Esophagus (tissue), 2 donors: Measurements from ENCODE around the gene MATK. TPM values are rescaled to one million over a fixed set of nuclear protein-coding genes. Genes with fewer than 3 reads are reported as not detected.

Experiments
- H3K27ac ChIP-seq, 2 donors: one replicate each; pipeline ENCODE4 v1.5.1; 2013; ENCODE audit warnings: low read depth in 2 of 2, mild to moderate bottlenecking in 2 of 2, inconsistent platforms in 1 of 2, low read length in 1 of 2, moderate library complexity in 1 of 2
- H3K27me3 ChIP-seq, 2 donors: one replicate each; pipeline ENCODE4 v1.6.1; 2013; ENCODE audit warnings: low read length in 2 of 2, control low read depth in 1 of 2, mild to moderate bottlenecking in 1 of 2; ENCODE audit not compliant: insufficient read depth in 2 of 2, control insufficient read depth in 1 of 2
- H3K36me3 ChIP-seq, 2 donors: one replicate each; pipeline ENCODE4 v1.6.1; 2013; ENCODE audit warnings: low read length in 1 of 2; ENCODE audit not compliant: control insufficient read depth in 2 of 2, insufficient read depth in 2 of 2
- H3K4me1 ChIP-seq, 2 donors: one replicate each; pipeline ENCODE4 v1.6.1; 2013; ENCODE audit warnings: low read length in 1 of 2; ENCODE audit not compliant: control insufficient read depth in 2 of 2, insufficient read depth in 2 of 2
- H3K4me3 ChIP-seq, 2 donors: one replicate each; pipeline ENCODE4 v1.5.1; 2013; ENCODE audit warnings: low read length in 2 of 2, mild to moderate bottlenecking in 2 of 2, low read depth in 1 of 2, moderate library complexity in 1 of 2
- H3K9me3 ChIP-seq, 2 donors: one replicate each; pipeline ENCODE4 v1.6.1; 2013; ENCODE audit warnings: mild to moderate bottlenecking in 2 of 2, low read depth in 1 of 2, low read length in 1 of 2, moderate library complexity in 1 of 2; ENCODE audit not compliant: control insufficient read depth in 2 of 2, insufficient read depth in 1 of 2
- WGBS, 2 donors: extraction: QIAGEN DNeasy Blood & Tissue Kit; methylation state at CpG; one replicate each; pipeline ENCODE4 v1.1.7; 2013; 5-methylcytosine and 5-hydroxymethylcytosine counted together
- polyA plus RNA-seq, 2 donors: library from polyadenylated mRNA; stranded (reverse); fragments of 200-250 nt; gene quantifications; one replicate each; pipeline ENCODE4 v1.2.3, GENCODE V29; 2013
- donor health status: healthy with polysubstance abuse.
- donor health status: Bipolar disorder and iron deficiency.

Gene MATK
- polyA plus RNA-seq, 2 donors: 2.4 to 2.6 TPM

DNA sequence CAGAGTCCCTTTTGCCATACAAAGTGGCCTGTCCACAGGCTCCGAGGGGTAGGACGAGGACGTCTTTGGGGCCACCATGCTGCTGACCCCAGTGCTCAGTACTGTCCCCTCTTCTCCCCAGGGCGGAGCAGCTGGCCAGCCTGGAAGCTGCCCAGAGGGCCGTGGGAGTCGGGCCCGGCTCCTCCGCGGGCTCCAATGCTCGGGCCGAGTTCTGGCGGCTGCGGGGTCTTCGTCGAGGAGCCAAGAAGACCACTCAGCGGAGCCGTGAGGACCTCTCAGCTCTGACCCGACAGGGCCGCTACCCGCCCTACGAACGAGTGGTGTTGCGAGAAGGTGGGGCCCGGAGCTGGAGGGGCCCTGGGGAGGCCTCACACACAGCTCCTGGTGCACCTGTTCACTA lies 45.8 kb downstream of the MATK start:
- H3K36me3 ChIP-seq: peaks cover 0 to 19% of the 10 kb centered on the region in 2 donors
- WGBS, 2 donors: 92 to 97% methylated on average over 23 to 24 of the region's 24 CpGs

DNA sequence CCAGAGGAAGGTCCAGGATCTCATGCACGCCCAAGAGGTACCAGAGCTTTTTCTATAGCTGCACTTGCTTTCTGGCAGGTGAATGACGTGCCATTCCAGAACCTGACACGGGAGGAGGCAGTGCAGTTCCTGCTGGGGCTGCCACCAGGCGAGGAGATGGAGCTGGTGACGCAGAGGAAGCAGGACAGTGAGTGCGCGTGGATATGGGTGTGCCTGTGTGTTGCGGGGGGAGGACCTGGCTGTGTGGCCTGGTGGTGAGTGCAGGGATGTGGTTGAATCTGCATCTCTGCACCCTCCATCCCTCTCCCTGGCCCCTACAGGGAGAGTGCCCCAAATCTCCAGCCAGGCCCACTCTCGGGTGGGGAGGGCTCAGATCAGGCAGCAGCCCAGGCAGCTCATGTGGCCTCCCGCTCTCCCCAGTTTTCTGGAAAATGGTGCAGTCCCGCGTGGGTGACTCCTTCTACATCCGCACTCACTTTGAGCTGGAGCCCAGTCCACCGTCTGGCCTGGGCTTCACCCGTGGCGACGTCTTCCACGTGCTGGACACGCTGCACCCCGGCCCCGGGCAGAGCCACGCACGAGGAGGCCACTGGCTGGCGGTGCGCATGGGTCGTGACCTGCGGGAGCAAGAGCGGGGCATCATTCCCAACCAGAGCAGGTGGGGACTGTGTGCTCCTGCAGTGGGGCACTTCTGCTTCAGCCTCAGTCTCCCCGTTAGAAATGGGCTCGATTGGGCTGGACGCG lies 47.5 kb downstream of the MATK start:
- H3K27me3 ChIP-seq: no peaks in the 10 kb centered on the region
- 88 to 94% methylated on average over 32 of the region's 32 CpGs for WGBS, 2 donors
- no peaks in the 10 kb centered on the region for H3K9me3 ChIP-seq
- no peak overlapping the region for H3K27ac ChIP-seq
- no peaks in the 10 kb centered on the region for H3K4me1 ChIP-seq
- H3K36me3 ChIP-seq: peaks cover 0 to 23% of the 10 kb centered on the region in 2 donors
- no peak overlapping the region for H3K4me3 ChIP-seq

More for the DNA sequence above, 45.8 kb downstream of the MATK start:
- no peak overlapping the region for H3K4me3 ChIP-seq
- no peaks in the 10 kb centered on the region for H3K27me3 ChIP-seq
- no peak overlapping the region for H3K27ac ChIP-seq
- no peaks in the 10 kb centered on the region for H3K9me3 ChIP-seq
- H3K4me1 ChIP-seq: no peaks in the 10 kb centered on the region

DNA sequence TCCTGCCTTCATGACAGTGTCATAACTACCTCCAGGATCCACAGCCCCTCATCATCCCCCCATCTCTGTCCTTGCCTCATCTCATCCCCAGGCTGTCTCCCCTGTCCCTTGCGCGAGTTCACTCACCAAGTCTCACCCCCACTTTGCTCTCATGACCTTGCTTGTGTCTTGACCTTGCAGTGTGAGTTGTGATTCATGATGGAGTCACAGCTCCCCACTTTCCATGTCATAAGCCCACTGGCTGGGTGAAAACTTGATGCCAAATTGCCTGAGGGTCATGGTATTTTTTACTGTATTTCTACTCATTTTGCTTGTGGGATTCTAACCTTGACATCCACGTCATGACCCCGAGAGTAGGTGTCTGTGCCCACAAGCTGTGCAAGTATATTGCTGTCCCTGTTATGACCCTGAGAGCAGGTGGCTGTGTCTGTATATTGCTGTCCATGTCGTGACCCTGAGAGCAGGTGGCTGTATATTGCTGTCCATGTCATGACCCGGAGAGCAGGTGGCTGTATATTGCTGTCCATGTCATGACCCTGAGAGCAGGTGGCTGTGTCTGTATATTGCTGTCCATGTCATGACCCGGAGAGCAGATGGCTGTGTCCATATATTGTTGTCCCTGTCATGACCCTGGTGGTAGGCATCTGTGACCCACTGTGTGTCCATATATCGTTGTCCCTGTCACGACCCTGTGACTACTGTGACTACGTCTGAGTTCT lies 48.5 kb downstream of the MATK start:
- Histone ChIP-seq H3K27ac (no peak overlapping the region), H3K4me3 (no peak overlapping the region), H3K27me3 (no peaks in the 10 kb centered on the region), H3K9me3 (no peaks in the 10 kb centered on the region), H3K36me3 (peaks cover 0 to 23% of the 10 kb centered on the region in 2 donors), H3K4me1 (no peaks in the 10 kb centered on the region)
- 89 to 91% methylated on average over 10 of the region's 10 CpGs for WGBS, 2 donors

DNA sequence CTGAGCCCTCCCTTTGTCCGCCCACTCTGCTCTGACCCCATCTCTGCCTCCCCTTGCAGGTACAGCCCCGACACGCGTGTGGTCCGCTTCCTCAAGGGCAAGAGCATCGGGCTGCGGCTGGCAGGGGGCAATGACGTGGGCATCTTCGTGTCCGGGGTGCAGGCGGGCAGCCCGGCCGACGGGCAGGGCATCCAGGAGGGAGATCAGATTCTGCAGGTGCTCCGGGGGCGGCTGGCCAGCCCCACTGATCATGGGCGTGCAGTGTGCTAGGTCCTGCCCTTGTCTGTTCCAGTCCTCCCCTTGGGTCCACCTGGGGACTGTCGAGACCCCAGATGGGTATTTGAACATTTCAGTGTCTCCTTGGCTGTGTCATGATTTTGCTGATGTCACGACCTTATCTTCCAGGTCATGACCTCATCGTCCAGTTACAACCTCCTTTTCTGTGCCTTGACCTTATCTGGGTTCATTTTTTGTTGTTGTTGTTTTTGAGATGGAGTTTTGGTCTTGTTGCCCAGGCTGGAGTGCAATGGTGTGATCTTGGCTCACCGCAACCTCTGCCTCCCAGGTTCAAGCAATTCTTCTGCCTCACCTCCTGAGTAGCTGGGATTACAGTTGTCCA lies 50.0 kb downstream of the MATK start:
- no peaks in the 10 kb centered on the region for H3K4me1 ChIP-seq
- no peaks in the 10 kb centered on the region for H3K9me3 ChIP-seq
- H3K4me3 ChIP-seq: no peak overlapping the region
- no peak overlapping the region for H3K27ac ChIP-seq
- WGBS, 2 donors: 86 to 87% methylated on average over 21 of the region's 21 CpGs
- peaks cover 0 to 23% of the 10 kb centered on the region in 2 donors for H3K36me3 ChIP-seq
- H3K27me3 ChIP-seq: no peaks in the 10 kb centered on the region

DNA sequence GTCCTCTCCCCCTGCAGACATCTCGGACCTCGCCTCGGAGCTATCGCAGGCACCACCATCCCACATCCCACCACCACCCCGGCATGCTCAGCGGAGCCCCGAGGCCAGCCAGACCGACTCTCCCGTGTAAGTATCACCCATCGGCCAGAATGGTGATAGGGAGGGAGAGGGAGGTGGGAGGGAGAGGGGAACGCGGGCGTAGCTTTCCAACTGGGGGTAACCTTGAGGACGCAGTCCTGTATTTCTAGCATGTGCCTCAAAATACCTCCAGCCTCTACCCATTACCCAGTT lies 51.9 kb downstream of the MATK start:
- Histone ChIP-seq H3K36me3 (peaks cover 0 to 20% of the 10 kb centered on the region in 2 donors), H3K4me1 (no peaks in the 10 kb centered on the region), H3K27me3 (no peaks in the 10 kb centered on the region), H3K9me3 (no peaks in the 10 kb centered on the region), H3K27ac (no peak overlapping the region), H3K4me3 (no peak overlapping the region)
- 92 to 93% methylated on average over 13 to 14 of the region's 14 CpGs for WGBS, 2 donors

DNA sequence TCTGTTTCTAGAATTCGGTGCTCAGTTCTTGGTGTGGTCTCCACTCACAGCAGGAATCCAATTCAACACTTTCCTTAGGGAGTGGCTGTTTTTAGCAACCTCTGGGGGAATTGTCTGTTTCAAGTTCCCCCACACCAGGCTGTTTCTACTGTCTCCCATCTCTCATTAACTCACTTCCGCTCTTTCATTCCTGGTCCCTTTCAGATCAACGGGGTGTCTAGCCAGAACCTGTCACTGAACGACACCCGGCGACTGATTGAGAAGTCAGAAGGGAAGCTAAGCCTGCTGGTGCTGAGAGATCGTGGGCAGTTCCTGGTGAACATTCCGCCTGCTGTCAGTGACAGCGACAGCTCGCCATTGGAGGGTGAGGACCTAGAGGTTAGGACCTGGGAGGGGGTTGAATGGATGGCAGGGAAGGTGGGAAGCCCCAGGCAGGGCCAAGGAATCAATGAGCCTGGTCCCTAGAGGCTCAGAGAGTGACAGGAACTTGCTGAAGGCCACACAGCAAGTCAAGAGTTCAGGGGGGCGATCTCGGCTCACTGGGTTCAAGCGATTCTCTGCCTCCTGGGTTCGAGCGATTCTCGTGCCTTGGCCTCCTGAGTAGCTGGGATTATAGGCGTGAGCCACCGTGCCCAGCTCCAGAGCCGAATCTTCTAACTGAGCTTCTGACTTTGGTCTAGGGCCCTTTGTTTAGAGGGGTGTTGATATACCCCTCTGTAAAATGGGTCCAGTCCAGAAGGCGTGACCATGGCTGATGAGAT lies 52.5 kb downstream of the MATK start:
- H3K4me1 ChIP-seq: no peaks in the 10 kb centered on the region
- WGBS, 2 donors: 83% methylated on average over 20 of the region's 20 CpGs
- H3K4me3 ChIP-seq: no peak overlapping the region
- H3K27me3 ChIP-seq: no peaks in the 10 kb centered on the region
- no peaks in the 10 kb centered on the region for H3K9me3 ChIP-seq
- H3K36me3 ChIP-seq: peaks cover 0 to 18% of the 10 kb centered on the region in 2 donors
- H3K27ac ChIP-seq: no peak overlapping the region

DNA sequence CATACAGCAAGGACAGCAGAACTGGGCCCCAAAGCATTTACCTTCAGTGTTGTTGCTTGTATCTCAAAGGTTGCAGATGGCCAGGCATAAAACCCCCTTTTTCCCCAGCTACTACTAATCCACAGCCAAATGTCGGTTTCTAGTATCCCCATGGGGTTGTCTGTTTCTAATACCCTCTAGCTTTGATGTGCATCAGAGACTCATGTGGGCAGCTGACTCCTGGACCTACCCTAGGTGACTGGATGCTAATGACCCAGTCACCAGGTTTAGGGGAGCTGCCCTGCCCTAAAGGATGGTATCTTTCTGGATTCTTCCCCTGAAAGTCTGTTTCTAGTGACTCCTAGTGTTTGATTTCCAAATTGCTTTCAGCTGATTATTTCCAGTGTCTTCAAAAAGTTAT lies 54.1 kb downstream of the MATK start:
- H3K4me1 ChIP-seq: no peaks in the 10 kb centered on the region
- WGBS, 2 donors: 89 to 96% methylated on average over 1 of the region's 1 CpG
- no peaks in the 10 kb centered on the region for H3K9me3 ChIP-seq
- H3K4me3 ChIP-seq: no peak overlapping the region
- no peaks in the 10 kb centered on the region for H3K27me3 ChIP-seq
- peaks cover 0 to 13% of the 10 kb centered on the region in 2 donors for H3K36me3 ChIP-seq
- no peak overlapping the region for H3K27ac ChIP-seq

DNA sequence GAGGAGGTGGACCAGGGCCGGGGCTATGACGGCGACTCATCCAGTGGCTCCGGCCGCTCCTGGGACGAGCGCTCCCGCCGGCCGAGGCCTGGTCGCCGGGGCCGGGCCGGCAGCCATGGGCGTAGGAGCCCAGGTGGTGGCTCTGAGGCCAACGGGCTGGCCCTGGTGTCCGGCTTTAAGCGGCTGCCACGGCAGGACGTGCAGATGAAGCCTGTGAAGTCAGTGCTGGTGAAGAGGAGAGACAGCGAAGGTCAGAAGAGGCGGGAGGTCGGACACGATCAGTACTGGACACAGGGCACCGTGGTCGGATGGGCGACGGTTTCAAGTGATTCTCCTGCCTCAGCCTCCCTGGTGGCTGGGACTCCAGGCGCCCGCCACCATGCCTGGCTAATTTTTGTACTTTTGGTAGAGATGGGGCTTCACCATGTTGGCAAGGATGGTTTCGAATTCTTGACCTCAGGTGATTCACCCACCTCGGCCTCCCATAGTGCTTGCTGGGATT lies 55.7 kb downstream of the MATK start:
- no peaks in the 10 kb centered on the region for H3K4me1 ChIP-seq
- peaks cover 0 to 7% of the 10 kb centered on the region in 2 donors for H3K36me3 ChIP-seq
- WGBS, 2 donors: 94 to 95% methylated on average over 32 of the region's 32 CpGs
- no peaks in the 10 kb centered on the region for H3K9me3 ChIP-seq
- no peak overlapping the region for H3K27ac ChIP-seq
- H3K27me3 ChIP-seq: no peaks in the 10 kb centered on the region
- H3K4me3 ChIP-seq: no peak overlapping the region
